HepG2 (cell line): ENCODE measurements around the gene MTR. TPM values are rescaled to one million over a fixed set of nuclear protein-coding genes. Genes with fewer than 3 reads are reported as not detected.

Experiments
- ASH2L ChIP-seq: fragments of 300-600, 200-600 bp; sonication (generic); IDR thresholded peaks from 2 replicates; pipeline ENCODE4 v1.7.0; 2017; ENCODE audit warnings: low read depth, mild to moderate bottlenecking, moderate library complexity, mixed read lengths, low read length; ENCODE audit not compliant: insufficient read length
- BRCA1 ChIP-seq: sonication (generic); formaldehyde crosslinking; IDR thresholded peaks from 2 replicates; pipeline ENCODE4 v1.4.0; 2020; ENCODE audit warnings: missing genetic modification reagents
- GZF1 ChIP-seq: sonication (generic); formaldehyde crosslinking; IDR thresholded peaks from 2 replicates; pipeline ENCODE4 v1.5.1; 2020; ENCODE audit warnings: mild to moderate bottlenecking, missing genetic modification reagents
- NCOA2 ChIP-seq: sonication (generic); formaldehyde crosslinking; IDR thresholded peaks from 2 replicates; pipeline ENCODE4 v1.8.0; 2022; ENCODE audit warnings: inconsistent platforms
- ZMYM4 ChIP-seq: sonication (generic); formaldehyde crosslinking; IDR thresholded peaks from 2 replicates; pipeline ENCODE4 v1.8.1; 2023; ENCODE audit warnings: mild to moderate bottlenecking, missing genetic modification reagents
- ZNF136 ChIP-seq: sonication (generic); formaldehyde crosslinking; IDR thresholded peaks from 2 replicates; pipeline ENCODE4 v1.8.1; 2022; ENCODE audit warnings: low read depth, mild to moderate bottlenecking, moderate library complexity, missing genetic modification reagents
- ZNF180 ChIP-seq: sonication (generic); formaldehyde crosslinking; IDR thresholded peaks from 2 replicates; pipeline ENCODE4 v1.4.0; 2020; ENCODE audit warnings: low read depth, missing genetic modification reagents, borderline replicate concordance
- ZNF225 ChIP-seq: sonication (generic); formaldehyde crosslinking; IDR thresholded peaks from 2 replicates; pipeline ENCODE4 v1.4.0; 2020; ENCODE audit warnings: mild to moderate bottlenecking, missing genetic modification reagents
- ZNF335 ChIP-seq: sonication (generic); formaldehyde crosslinking; IDR thresholded peaks from 2 replicates; pipeline ENCODE4 v1.4.0; 2020; ENCODE audit warnings: missing genetic modification reagents
- ZNF503 ChIP-seq: sonication (generic); formaldehyde crosslinking; IDR thresholded peaks from 2 replicates; pipeline ENCODE4 v1.4.0; 2020; ENCODE audit warnings: missing genetic modification reagents
- ZNF543 ChIP-seq: sonication (generic); formaldehyde crosslinking; IDR thresholded peaks from 2 replicates; pipeline ENCODE4 v1.4.0; 2020; ENCODE audit warnings: mild to moderate bottlenecking, missing genetic modification reagents
- ZNF569 ChIP-seq: sonication (generic); formaldehyde crosslinking; IDR thresholded peaks from 2 replicates; pipeline ENCODE4 v1.5.0; 2020; ENCODE audit warnings: mild to moderate bottlenecking, missing genetic modification reagents, moderate library complexity, borderline replicate concordance
- ZNF713 ChIP-seq: sonication (generic); formaldehyde crosslinking; IDR thresholded peaks from 2 replicates; pipeline ENCODE4 v1.4.0; 2020; ENCODE audit warnings: mild to moderate bottlenecking, missing genetic modification reagents
- polyA plus RNA-seq, 8 experiments: library from polyadenylated mRNA; depleted of rRNA in 3 of 8; stranded (reverse) in 7 of 8; unstranded in 1 of 8; fragments of >200 nt; fragmentation: Illumina TruSeq in 4 of 8; extraction: Trizol in 4 of 8; gene quantifications; 2 replicates each; pipeline versions ENCODE4 v1.2.1 to v1.2.3, GENCODE V29; 2011 to 2016; ENCODE audit warnings: low read depth in 4 of 8, missing spikeins in 1 of 8, mixed read lengths in 1 of 8; ENCODE audit not compliant: insufficient read depth in 1 of 8
- total RNA-seq, 5 experiments: library from RNA; depleted of rRNA; stranded (reverse); fragments of >200 nt; fragmentation: Illumina TruSeq; extraction: Trizol; gene quantifications; 2 replicates each; pipeline ENCODE4 v1.2.3, GENCODE V29; 2016; ENCODE audit warnings: low read depth in 1 of 5
- TF ChIP-seq, protein P1 (sequence below), 2 experiments: sonication (generic) in 1 of 2; formaldehyde crosslinking in 1 of 2; IDR thresholded peaks; 2 replicates each; pipeline versions ENCODE4 v1.6.1 to v1.9.0; 2014 to 2022; ENCODE audit warnings: antibody characterized with exemption in 1 of 2, borderline replicate concordance in 1 of 2, inconsistent platforms in 1 of 2, low read depth in 1 of 2, missing genetic modification reagents in 1 of 2
- TF ChIP-seq, protein P2 (sequence below): IDR thresholded peaks from 2 replicates; pipeline ENCODE4 v1.6.1; 2016; ENCODE audit warnings: low read depth
- TF ChIP-seq, protein P3 (sequence below): sonication (generic); formaldehyde crosslinking; IDR thresholded peaks from 2 replicates; pipeline ENCODE4 v1.4.0; 2020; ENCODE audit warnings: missing genetic modification reagents

Gene MTR
- total and polyA plus RNA-seq, 2 of the 13 experiments (the other 11 are each of a cell fraction or from before 2014, with no cell fraction given): 16.3 to 36.1 TPM

DNA sequence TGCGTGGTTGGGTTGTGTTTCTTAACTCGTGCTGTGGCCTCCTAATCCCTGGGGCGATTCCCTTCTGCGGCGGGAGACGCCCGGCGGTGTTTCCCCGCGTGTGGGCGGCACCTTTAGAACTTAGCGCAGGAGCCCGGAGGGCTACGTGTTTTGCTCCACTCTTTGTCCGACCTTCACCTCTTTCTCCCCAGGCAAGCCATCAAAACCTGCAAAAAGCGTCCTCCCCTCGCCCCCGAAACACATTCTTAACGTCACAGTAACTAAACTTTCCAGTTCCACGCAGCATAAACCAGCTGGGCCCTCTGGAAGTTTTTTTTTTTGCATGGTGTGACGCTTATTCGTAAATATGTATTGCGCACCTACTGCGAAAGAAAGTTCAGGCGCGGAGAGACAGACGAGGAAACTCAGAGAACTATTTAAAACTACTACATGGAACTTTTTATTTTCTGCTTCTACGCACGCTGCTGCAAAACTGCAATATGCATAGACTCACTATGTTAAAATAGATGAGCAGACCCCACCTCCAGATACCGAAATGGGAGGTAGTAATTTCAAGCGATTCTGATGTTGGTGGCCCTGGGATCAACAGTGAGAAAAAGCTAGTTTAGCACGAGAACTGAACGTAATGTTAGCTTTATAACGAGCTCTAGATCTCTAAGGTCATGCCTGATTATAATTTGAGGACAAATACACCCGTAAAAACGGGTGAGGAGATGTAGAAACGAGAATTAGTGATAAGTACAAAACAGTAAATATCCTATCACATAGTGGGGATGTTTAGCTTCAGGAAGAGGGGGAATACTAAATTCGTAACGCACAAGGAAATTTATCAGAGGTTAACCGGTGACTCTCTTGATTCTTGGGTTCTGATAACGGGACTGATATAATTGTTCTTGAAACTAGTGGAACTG, 920 bp downstream of the MTR start (continued):
- TF ChIP-seq, protein P1, sequence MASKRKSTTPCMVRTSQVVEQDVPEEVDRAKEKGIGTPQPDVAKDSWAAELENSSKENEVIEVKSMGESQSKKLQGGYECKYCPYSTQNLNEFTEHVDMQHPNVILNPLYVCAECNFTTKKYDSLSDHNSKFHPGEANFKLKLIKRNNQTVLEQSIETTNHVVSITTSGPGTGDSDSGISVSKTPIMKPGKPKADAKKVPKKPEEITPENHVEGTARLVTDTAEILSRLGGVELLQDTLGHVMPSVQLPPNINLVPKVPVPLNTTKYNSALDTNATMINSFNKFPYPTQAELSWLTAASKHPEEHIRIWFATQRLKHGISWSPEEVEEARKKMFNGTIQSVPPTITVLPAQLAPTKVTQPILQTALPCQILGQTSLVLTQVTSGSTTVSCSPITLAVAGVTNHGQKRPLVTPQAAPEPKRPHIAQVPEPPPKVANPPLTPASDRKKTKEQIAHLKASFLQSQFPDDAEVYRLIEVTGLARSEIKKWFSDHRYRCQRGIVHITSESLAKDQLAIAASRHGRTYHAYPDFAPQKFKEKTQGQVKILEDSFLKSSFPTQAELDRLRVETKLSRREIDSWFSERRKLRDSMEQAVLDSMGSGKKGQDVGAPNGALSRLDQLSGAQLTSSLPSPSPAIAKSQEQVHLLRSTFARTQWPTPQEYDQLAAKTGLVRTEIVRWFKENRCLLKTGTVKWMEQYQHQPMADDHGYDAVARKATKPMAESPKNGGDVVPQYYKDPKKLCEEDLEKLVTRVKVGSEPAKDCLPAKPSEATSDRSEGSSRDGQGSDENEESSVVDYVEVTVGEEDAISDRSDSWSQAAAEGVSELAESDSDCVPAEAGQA (IDR thresholded peaks at IDR 0.05; ENCODE audit: low read depth): 0 out of 2 replicates have a peak, but pooled peaks have one; percentile 28
- TF ChIP-seq, protein P1 (CRISPR knock-in tag; IDR thresholded peaks at IDR 0.05; ENCODE audit: borderline replicate concordance): no peak
- peak; percentile 15; the same call in 1 of the 2 replicates for TF ChIP-seq ZNF543
- TF ChIP-seq ZNF335: no peak
- TF ChIP-seq ZMYM4 (CRISPR knock-in tag): 0 out of 2 replicates have a peak, but pooled peaks have one; percentile 0
- 0 out of 2 replicates have a peak, but pooled peaks have one; percentile 10 for TF ChIP-seq ZNF180 (CRISPR knock-in tag)
- TF ChIP-seq, protein P2, sequence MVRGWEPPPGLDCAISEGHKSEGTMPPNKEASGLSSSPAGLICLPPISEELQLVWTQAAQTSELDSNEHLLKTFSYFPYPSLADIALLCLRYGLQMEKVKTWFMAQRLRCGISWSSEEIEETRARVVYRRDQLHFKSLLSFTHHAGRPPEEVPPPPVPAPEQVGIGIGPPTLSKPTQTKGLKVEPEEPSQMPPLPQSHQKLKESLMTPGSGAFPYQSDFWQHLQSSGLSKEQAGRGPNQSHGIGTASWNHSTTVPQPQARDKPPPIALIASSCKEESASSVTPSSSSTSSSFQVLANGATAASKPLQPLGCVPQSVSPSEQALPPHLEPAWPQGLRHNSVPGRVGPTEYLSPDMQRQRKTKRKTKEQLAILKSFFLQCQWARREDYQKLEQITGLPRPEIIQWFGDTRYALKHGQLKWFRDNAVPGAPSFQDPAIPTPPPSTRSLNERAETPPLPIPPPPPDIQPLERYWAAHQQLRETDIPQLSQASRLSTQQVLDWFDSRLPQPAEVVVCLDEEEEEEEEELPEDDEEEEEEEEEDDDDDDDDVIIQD (CRISPR knock-in tag): no peak
- TF ChIP-seq NCOA2 (CRISPR knock-in tag): no peak
- TF ChIP-seq BRCA1 (CRISPR knock-in tag): no peak
- peak; percentile 13; the same call in 1 of the 2 replicates for TF ChIP-seq ZNF503 (CRISPR knock-in tag)
- no peak for TF ChIP-seq ZNF136
- TF ChIP-seq ZNF713 (CRISPR knock-in tag): no peak
- 0 out of 2 replicates have a peak, but pooled peaks have one; percentile 21 for TF ChIP-seq GZF1
- TF ChIP-seq ASH2L: peak; percentile 37
- TF ChIP-seq, protein P3, sequence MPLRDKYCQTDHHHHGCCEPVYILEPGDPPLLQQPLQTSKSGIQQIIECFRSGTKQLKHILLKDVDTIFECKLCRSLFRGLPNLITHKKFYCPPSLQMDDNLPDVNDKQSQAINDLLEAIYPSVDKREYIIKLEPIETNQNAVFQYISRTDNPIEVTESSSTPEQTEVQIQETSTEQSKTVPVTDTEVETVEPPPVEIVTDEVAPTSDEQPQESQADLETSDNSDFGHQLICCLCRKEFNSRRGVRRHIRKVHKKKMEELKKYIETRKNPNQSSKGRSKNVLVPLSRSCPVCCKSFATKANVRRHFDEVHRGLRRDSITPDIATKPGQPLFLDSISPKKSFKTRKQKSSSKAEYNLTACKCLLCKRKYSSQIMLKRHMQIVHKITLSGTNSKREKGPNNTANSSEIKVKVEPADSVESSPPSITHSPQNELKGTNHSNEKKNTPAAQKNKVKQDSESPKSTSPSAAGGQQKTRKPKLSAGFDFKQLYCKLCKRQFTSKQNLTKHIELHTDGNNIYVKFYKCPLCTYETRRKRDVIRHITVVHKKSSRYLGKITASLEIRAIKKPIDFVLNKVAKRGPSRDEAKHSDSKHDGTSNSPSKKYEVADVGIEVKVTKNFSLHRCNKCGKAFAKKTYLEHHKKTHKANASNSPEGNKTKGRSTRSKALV (CRISPR knock-in tag): 0 out of 2 replicates have a peak, but pooled peaks have one; percentile 5
- TF ChIP-seq ZNF569 (CRISPR knock-in tag): no peak
- TF ChIP-seq ZNF225 (CRISPR knock-in tag): no peak
